Effector CD8-positive, alpha-beta T cell (primary cell): ENCODE measurements around the gene ATP6V0B.

Experiments
- DNase-seq: peaks from one replicate; lab custom pipeline; 2025; lab: John Stamatoyannopoulos, UW

ATP6V0B gene

GRCh38 chr1:44002606-44003157 lies 27.9 kb downstream of the ATP6V0B start:
- DNase-seq: no peak

GRCh38 chr1:44008259-44008658 lies 33.5 kb downstream of the ATP6V0B start:
- DNase-seq: no peak

GRCh38 chr1:44010935-44011471 lies 36.2 kb downstream of the ATP6V0B start:
- DNase-seq: no peak

- no peak for DNase-seq
Measured at GRCh38 chr1:44012404-44012803, 37.6 kb downstream of the ATP6V0B start.

- DNase-seq: no peak
Measured at GRCh38 chr1:44012941-44013609, 38.3 kb downstream of the ATP6V0B start.

GRCh38 chr1:44013949-44014348 lies 39.2 kb downstream of the ATP6V0B start:
- DNase-seq: no peak

GRCh38 chr1:44014365-44015104 lies 39.8 kb downstream of the ATP6V0B start:
- DNase-seq: no peak

GRCh38 chr1:44015206-44015605 lies 40.4 kb downstream of the ATP6V0B start:
- DNase-seq: no peak

GRCh38 chr1:44016041-44016889 lies 41.5 kb downstream of the ATP6V0B start:
- DNase-seq: no peak

- DNase-seq: no peak
Measured at GRCh38 chr1:44016890-44017400, 42.2 kb downstream of the ATP6V0B start.

- no peak for DNase-seq
Measured at GRCh38 chr1:44019466-44019948, 44.7 kb downstream of the ATP6V0B start.

- DNase-seq: no peak
Measured at GRCh38 chr1:44020464-44020863, 45.7 kb downstream of the ATP6V0B start.

- DNase-seq: no peak
Measured at GRCh38 chr1:44021156-44021555, 46.4 kb downstream of the ATP6V0B start.

GRCh38 chr1:44021581-44022321 lies 47.0 kb downstream of the ATP6V0B start:
- DNase-seq: no peak

GRCh38 chr1:44024031-44024902 lies 49.5 kb downstream of the ATP6V0B start:
- no peak for DNase-seq

GRCh38 chr1:44024903-44025525 lies 50.3 kb downstream of the ATP6V0B start:
- DNase-seq: no peak

- no peak for DNase-seq
Measured at GRCh38 chr1:44025816-44026215, 51.1 kb downstream of the ATP6V0B start.

GRCh38 chr1:44027320-44027719 lies 52.6 kb downstream of the ATP6V0B start:
- DNase-seq: no peak
